Limb (tissue), 2 donors: Measurements from ENCODE around the gene UMAD1.

Experiments used
- DNase-seq, 2 donors: peaks; one replicate each; pipeline ENCODE4 v3.0.0-alpha.2; 2016; ENCODE audit errors: extremely low spot score in 2 of 2

Gene UMAD1

DNA sequence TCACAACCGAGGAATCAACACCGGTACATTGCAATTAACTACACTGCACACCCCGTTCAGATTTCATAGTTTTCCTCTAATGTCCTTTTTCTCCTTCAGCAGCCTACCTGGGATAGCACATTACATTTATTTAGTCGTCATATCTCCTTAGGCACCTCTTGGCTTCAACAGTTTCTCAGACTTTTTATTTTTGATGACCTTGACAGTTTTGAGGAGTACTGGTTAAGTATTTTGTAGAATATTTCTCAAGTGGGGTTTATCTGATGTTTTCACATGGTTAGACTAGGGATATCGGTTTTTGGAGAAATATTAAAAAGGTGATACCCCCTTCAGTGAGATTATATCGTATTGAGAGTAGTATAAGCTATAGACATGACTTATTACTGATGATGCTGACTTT is 241.0 kb downstream of the UMAD1 start:
- no peak for DNase-seq

- no peak for DNase-seq
These were observed 242.3 kb downstream of the UMAD1 start for GRCh38 chr7:7882888-7883287.

DNA sequence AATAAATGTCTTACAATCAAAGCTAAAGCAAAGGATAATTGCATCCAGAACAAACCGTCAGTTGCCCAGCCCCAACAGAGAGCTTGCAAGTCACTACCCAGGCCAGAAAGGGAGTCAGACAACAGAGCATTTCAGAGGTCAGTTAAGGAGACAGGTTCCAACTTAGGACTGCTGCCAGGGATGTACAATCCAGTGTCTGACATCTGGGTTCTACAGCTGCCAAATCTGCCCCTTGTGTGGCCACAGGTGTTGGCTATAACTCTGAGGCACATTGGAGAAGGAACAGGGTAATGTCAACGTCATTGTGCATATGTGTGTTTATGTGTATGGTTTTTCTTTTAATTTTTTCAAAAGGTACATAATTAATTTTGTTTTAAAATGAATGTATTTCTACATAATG is 242.8 kb downstream of the UMAD1 start:
- DNase-seq = no peak

GRCh38 chr7:7884855-7885254 is 244.3 kb downstream of the UMAD1 start:
- DNase-seq = no peak

- DNase-seq = no peak
These were observed 249.4 kb downstream of the UMAD1 start for GRCh38 chr7:7889791-7890568.

DNA sequence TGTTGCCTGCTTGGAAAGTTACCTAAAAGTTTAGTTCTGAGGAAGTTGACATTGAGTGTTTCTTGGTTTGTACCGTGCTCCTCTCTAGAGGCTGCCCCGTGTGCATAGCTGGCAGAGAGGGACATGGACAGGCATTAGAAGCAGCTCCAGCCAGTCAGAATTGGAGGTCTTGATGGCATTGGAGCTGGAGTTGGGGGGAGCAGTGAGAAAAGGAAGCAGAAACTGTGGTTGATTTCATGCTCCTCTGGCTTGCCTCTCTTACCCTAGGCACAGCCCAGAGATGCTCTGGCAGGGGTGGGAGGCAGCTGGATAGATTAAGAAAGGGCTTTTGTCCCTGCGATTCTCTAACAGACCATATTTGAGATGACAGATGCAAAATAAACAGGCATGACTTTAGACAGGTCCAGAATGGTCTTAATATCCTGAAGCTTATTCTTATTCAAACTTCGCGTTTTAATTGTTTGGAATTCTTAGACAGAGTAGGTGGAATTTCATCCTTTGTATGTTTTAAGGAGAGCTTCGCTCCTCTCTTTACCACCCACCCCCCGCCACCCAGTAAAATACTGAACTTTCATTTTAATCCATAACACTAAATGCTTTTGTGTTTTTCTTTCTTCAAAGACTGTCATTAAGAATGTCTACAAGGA is 254.6 kb downstream of the UMAD1 start:
- peak in 1 of 2 donors; percentile 11 for DNase-seq

DNA sequence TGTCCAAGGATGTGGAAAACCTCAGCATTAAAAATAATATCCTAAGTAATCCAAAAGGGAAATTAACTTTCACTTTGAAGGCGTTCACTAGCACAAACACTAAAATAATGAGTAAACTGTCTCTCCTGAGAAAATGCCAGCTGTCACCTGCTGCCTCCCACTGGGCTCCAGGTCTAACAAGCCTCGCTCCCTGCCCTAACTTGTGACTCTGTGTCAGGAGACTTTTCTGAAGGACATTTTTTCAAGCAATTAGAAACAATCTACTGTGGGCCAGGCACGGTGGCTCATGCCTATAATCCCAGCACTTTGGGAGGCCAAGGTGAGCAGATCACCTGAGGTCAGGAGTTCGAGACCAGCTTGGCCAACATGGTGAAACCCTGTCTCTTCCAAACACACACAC is 255.2 kb downstream of the UMAD1 start:
- DNase-seq = no peak

DNA sequence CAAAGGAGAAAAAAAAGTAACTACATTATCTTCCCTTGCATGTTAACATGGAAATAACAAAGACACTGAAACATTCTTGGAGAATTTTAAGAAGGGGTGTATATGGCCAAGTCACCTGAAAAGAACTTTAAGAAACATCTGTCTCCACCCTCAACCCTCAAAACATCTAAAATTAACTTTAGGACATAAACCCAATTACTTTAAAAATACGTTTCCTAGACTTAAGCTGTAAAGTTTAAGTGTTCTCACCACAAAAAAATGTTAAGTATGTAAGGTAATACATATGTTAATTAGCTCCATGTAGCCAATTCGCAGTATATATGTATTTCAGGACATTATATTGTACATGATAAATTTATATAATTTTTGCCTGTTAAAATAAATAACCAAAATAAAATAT is 257.0 kb downstream of the UMAD1 start:
- DNase-seq = no peak

GRCh38 chr7:7897949-7898515 is 257.5 kb downstream of the UMAD1 start:
- no peak for DNase-seq

DNA sequence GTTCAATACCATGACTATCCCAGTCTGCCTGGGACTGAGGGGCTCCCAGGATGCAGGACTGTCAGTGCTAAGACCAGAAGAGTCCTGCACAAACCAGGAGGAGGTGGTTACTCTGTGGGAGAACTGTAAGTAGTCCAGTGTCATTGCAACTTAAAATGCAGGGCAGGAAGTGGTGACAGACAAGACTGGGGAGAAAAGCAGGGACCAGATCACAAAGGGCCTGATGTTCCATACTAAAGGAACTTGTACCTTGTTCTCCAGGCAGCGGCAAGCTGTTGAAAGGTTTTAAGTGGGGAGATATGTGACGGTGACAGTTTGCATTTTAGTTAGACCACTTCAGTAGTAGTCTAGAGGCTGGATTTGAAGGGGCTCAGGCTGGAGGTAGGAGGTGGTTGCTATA is 262.3 kb downstream of the UMAD1 start:
- no peak for DNase-seq

- no peak for DNase-seq
These were observed 266.8 kb downstream of the UMAD1 start for GRCh38 chr7:7907306-7907705.

DNA sequence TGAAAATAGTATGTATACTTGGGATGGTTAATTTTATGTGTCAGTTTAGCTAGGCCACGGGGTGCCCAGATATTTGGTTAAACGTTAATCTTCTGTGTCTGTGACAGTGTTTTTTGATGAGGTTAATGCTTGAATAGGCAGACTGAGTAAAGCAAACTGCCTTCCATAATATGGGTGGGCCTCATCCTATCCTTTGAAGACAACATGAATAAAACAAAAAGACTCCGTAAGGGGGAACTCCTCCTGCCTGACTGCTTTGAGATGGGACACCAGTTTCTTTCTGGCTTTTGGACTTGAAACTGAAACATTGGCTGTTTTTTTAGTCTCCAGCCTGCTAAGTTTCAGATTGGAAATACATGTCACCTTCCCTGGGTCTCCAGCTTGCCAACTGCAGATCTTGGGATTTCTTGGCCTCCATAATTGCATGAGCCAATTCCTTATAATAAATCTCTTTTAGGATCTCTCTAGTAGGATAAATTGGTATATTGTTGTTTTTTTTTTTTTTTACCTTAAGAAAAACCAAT is 268.1 kb downstream of the UMAD1 start:
- DNase-seq = no peak

DNA sequence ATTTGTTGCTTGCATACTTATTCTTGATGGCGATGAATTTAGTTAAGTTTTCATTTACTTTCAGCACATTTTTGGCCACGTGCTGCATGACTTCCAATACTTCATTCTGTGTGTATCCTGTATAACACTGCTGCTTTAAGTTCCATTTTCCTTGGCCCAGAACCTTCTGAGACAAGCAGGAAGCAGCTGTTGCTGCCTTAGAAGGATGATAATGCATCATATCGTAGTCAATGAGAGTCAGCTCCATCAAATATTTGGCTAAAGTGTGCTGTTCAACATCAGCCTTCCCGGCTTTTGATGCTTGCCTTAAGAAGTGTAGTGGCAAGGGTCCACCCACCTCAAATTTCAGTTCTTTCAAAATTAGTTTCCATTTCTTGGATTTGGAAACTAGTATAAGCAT is 268.8 kb downstream of the UMAD1 start:
- DNase-seq = no peak

DNA sequence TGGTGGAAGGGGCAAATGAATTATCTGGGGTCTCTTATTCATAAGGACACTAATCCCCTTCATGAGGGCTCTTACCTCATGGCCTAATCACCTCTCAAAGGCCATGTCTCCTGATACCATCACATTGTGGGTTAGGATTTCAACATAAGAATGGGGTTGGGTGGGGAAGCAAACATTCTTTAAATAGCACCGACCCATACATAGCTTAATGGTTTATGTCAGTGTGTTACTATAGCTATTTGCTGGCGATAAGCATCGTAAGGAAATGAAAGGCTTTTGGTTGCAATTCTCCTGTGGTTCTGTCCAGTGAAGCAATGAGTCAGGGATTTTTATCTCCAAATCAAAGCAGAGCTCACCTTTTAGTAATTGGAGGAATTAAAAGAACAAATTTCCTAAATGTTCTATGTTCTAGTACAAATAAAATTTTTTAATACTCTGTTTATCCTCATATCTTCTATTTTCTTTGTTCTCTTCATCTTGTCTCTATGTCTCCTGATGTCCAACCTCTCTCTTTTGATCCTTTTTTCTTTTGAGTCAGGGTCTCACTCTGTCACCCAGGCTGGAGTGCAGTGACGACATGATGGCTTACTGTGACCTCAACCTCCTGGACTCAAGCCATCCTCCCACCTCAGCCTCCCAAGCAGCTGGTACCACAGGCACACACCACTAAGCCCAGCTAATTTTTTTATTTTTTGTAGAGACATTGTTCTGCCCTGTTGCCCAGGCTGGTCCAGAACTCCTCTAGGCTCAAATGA is 271.0 kb downstream of the UMAD1 start:
- no peak for DNase-seq

GRCh38 chr7:7912937-7913336 is 272.4 kb downstream of the UMAD1 start:
- DNase-seq = no peak

DNA sequence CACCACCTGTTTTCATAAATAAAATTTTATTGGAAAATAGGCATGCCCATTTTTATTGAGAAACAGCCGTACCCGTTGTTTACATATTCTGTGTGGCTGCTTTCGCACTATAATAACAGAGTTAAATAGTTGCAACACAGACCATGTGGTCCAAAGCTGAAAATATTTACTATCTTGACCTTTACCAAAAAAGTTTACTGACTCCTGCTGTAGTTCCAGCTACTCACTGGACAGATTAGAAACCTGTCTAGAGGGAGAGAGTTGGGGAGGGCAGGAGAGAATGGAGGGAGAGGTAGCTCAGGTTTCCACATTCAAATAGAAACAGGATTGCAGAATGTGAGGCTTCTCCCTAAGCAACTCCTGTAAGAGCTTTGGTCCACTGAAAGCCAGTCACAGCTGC is 273.0 kb downstream of the UMAD1 start:
- no peak for DNase-seq

GRCh38 chr7:7914547-7914946 is 274.0 kb downstream of the UMAD1 start:
- DNase-seq = no peak

- DNase-seq = no peak
These were observed 275.5 kb downstream of the UMAD1 start for GRCh38 chr7:7916064-7916463.

DNA sequence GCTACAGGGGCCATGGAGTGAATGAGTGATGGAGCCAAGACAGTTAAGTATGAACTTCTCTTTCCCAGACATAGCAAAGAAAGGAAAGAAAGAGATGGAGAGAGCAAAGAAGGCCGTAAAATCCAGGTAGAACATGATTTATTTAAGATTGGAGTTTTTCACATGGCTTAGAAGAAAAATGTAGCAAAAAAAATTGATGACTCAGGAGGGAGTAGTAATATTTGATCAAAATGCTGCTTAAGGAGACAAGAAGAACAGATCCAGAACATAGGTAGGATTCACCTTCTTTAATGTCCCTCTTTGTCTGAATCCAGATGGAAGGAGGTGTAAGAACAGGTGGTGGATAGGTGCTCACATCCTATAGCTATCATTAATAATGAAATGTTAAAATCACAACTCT is 277.0 kb downstream of the UMAD1 start:
- DNase-seq = no peak

DNA sequence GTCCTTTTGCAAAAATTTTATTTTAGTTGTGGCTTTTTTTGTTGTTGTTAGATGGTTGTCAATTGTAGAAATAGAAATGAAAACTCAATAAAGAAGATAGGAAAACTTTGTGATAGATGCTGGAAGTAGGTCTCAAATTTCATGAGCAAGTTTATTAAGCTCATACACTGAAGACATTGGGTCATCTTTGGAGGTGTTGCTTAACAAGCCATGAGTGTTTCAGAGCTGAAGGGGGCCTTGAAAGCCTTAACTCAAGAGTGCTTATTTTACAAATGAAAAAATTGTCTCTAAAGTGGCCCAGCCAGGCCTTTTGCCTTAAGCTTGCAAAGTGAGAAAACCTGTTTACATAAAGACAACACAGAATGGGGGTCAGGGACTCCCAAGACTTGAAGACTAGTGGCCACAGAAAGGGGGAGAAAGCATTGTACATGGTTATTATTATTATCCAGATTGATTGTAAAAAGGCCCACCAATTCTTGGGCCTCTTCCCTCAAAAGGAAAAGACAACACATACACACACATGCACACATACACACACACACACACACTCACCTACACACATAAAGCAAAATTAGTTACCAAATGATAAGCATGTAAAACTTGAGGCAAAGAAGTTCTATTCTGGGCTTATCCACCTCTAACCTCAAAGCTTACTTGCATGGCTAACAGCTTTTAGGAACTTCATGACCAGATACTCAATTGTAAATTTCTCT is 278.3 kb downstream of the UMAD1 start:
- no peak for DNase-seq

DNA sequence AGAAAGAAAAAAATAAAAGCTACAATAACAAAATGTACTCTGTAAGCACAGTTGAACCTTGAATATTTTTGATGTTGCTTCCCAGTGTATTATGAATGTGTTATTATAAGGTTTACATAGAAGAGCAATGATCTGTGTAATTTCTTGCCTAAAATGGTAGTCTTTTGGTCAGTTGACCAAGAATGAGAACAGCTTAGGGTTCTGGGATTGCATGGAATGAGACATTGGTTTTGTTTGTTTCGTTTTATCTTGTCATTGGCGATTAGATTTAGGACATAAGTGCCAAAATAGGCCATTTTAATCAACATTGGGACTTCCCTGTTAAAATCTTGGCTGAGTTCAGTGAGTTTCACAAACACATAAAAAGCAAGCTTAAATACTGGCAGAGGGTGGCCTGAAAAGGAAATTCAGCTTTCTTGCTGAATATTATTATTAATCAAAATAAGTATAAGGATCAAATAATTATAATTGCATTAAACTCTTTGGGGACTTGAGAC is 278.9 kb downstream of the UMAD1 start:
- DNase-seq = no peak
